ENCODE results near the gene TIAM1.

DNA sequence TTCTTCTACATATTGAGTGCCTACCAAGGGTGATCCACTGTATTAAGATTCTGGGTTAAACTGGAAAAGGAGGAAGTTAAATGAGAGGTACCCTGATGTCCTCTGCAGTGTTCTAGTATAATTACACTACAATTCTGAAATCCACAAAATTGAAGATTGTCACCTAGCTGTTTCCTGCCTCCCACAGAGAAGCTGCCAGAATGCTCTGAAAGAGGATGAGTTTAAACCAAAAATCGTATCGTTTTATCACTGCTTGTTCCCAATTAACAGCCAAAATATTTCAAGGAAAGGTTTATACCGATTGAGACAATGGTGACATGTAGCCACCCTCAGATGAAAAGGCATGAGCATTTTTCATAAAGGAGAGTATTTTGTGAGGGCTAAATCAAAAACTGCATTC lies 28.0 kb downstream of the TIAM1 start:
- TF ChIP-seq, protein P1, sequence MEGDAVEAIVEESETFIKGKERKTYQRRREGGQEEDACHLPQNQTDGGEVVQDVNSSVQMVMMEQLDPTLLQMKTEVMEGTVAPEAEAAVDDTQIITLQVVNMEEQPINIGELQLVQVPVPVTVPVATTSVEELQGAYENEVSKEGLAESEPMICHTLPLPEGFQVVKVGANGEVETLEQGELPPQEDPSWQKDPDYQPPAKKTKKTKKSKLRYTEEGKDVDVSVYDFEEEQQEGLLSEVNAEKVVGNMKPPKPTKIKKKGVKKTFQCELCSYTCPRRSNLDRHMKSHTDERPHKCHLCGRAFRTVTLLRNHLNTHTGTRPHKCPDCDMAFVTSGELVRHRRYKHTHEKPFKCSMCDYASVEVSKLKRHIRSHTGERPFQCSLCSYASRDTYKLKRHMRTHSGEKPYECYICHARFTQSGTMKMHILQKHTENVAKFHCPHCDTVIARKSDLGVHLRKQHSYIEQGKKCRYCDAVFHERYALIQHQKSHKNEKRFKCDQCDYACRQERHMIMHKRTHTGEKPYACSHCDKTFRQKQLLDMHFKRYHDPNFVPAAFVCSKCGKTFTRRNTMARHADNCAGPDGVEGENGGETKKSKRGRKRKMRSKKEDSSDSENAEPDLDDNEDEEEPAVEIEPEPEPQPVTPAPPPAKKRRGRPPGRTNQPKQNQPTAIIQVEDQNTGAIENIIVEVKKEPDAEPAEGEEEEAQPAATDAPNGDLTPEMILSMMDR (IDR thresholded peaks at IDR 0.05): no peak
- TF ChIP-seq POLR2AphosphoS5 (IDR thresholded peaks at IDR 0.05): no peak

All from gastroesophageal sphincter (tissue), 3 donors.